ENCODE data around the gene CYB5R2. TPM values are rescaled to one million over a fixed set of nuclear protein-coding genes. Genes with fewer than 3 reads are reported as not detected.

CYB5R2 gene
- total RNA-seq, 1 donor from 2014 or later: 9.1 TPM

GRCh38 chr11:7694235-7694634 is 20.9 kb upstream of the CYB5R2 start:
- no peak for TF ChIP-seq CTCF (IDR thresholded peaks at IDR 0.05; ENCODE audit: unreplicated experiment)
- DNase-seq (ENCODE audit: low spot score, unreplicated experiment): no peak
- Mint-ChIP-seq H3K27me3 (peaks cover 12% of the 10 kb centered on the region), H3K9me3 (ENCODE audit: low read depth) (no peaks in the 10 kb centered on the region), H3K36me3 (ENCODE audit: insufficient read depth) (no peaks in the 10 kb centered on the region), H3K4me1 (ENCODE audit: low read depth) (peaks cover 11% of the 10 kb centered on the region), H3K27ac (no peak overlapping the region), H3K4me3 (ENCODE audit: low read depth) (no peak overlapping the region)

GRCh38 chr11:7692426-7692825 is 19.1 kb upstream of the CYB5R2 start:
- Mint-ChIP-seq H3K36me3 (ENCODE audit: insufficient read depth) (no peaks in the 10 kb centered on the region), H3K4me3 (ENCODE audit: low read depth) (no peak overlapping the region), H3K27ac (no peak overlapping the region), H3K9me3 (ENCODE audit: low read depth) (no peaks in the 10 kb centered on the region), H3K27me3 (peaks cover 9% of the 10 kb centered on the region), H3K4me1 (ENCODE audit: low read depth) (peaks cover 11% of the 10 kb centered on the region)
- TF ChIP-seq CTCF (IDR thresholded peaks at IDR 0.05; ENCODE audit: unreplicated experiment): no peak
- no peak for DNase-seq (ENCODE audit: low spot score, unreplicated experiment)

GRCh38 chr11:7691759-7692350 is 18.6 kb upstream of the CYB5R2 start:
- Mint-ChIP-seq H3K4me3 (ENCODE audit: low read depth) (no peak overlapping the region), H3K27me3 (peaks cover 7% of the 10 kb centered on the region), H3K36me3 (ENCODE audit: insufficient read depth) (no peaks in the 10 kb centered on the region), H3K9me3 (ENCODE audit: low read depth) (no peaks in the 10 kb centered on the region), H3K27ac (no peak overlapping the region), H3K4me1 (ENCODE audit: low read depth) (peaks cover 11% of the 10 kb centered on the region)
- no peak for TF ChIP-seq CTCF (IDR thresholded peaks at IDR 0.05; ENCODE audit: unreplicated experiment)
- DNase-seq (ENCODE audit: low spot score, unreplicated experiment): no peak

DNA sequence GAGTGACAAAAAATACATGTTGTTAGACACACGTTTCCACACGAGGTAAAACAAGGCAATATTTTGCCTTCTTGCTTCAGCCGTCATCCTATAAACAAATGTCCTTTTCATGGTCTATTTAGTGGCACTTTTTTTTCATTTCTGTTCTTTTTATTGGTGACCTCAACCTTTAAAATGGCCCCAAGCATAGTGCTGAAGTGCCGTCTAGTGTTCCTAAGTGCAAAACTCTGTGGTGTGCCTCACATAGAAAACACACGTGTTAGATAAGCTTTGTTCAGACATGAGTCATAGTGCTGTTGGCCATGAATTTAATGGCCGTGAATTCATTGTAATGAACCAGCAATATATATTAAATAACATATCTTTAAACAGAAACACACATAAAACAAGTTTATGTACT is 17.3 kb upstream of the CYB5R2 start:
- Mint-ChIP-seq H3K9me3 (ENCODE audit: low read depth) (no peaks in the 10 kb centered on the region), H3K36me3 (ENCODE audit: insufficient read depth) (no peaks in the 10 kb centered on the region), H3K27ac (no peak overlapping the region), H3K4me3 (ENCODE audit: low read depth) (no peak overlapping the region), H3K4me1 (ENCODE audit: low read depth) (peaks cover 11% of the 10 kb centered on the region), H3K27me3 (peaks cover 7% of the 10 kb centered on the region)
- peak; percentile 27 for TF ChIP-seq CTCF (IDR thresholded peaks at IDR 0.05; ENCODE audit: unreplicated experiment)
- no peak for DNase-seq (ENCODE audit: low spot score, unreplicated experiment)

GRCh38 chr11:7689239-7689638 is 15.9 kb upstream of the CYB5R2 start:
- Mint-ChIP-seq H3K27me3 (peaks cover 7% of the 10 kb centered on the region), H3K36me3 (ENCODE audit: insufficient read depth) (no peaks in the 10 kb centered on the region)
- no peak for TF ChIP-seq CTCF (IDR thresholded peaks at IDR 0.05; ENCODE audit: unreplicated experiment)

More at GRCh38 chr11:7689239-7689638, 15.9 kb upstream of the CYB5R2 start:
- H3K27ac Mint-ChIP-seq: no peak overlapping the region
- no peak overlapping the region for H3K4me3 Mint-ChIP-seq (ENCODE audit: low read depth)
- peaks cover 11% of the 10 kb centered on the region for H3K4me1 Mint-ChIP-seq (ENCODE audit: low read depth)
- no peaks in the 10 kb centered on the region for H3K9me3 Mint-ChIP-seq (ENCODE audit: low read depth)
- no peak for DNase-seq (ENCODE audit: low spot score, unreplicated experiment)

Measured in progenitor cell of endocrine pancreas (in vitro differentiated cells).